ENCODE results near the gene FAM13A.

The FAM13A gene

DNA sequence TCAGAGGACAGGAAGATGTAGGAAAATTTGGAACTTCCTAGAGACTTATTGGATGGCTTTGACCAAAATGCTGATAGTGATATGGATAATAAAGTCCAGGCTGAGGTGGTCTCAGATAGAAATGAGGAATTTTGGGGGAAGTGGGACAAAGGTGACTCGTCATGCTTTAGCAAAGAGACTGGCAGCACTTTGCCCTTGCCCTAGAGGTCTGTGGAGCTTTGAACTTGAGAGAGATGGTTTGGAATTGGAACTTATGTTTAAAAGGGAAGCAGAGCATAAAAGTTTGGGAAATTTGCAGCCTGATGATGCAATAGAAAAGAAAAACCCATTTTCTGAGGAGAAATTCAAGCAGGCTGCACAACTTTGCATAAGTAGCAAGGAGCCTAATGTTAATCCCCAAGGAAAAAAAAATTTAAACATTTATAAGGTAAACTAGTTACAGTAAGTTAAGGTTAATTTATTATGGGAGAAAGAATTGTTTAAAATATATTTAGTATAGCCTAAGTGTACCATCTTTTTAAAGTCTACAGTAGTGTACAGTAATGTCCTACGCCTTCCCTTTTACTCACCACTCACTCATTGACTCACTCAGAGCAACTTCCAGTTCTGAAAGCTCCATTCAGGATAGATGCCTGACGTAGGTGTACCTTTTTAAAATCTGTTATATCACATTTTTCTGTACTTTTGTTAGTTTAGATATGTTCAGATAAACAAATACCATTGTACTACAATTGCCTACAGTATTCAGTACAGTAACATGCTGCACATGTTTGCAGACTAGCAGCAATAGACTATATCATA lies 101.2 kb downstream of the FAM13A start:
- no peak overlapping the region for H2BK120ac ChIP-seq (ENCODE audit: low read depth, low read length)
- H3K18ac ChIP-seq (ENCODE audit: low read length), result no peak overlapping the region
- no peak overlapping the region for H2AFZ ChIP-seq (ENCODE audit: low read length)
- H2BK5ac ChIP-seq (ENCODE audit: low read length), result no peak overlapping the region
- no peaks in the 10 kb centered on the region for H3K27me3 ChIP-seq (ENCODE audit: control insufficient read depth in 3 of 3, insufficient read depth in 3 of 3, low read depth in 1 of 3, low read length in 3 of 3)
- no peak overlapping the region for H3K23ac ChIP-seq (ENCODE audit: low read depth, low read length, poor library complexity)
- H3K79me1 ChIP-seq (ENCODE audit: low read depth, low read length), result no peaks in the 10 kb centered on the region
- H3K4me2 ChIP-seq (ENCODE audit: insufficient read depth, low read length, poor library complexity, severe bottlenecking), result no peak overlapping the region
- H3K4me1 ChIP-seq (ENCODE audit: control insufficient read depth in 2 of 2, insufficient read depth in 1 of 2, low read depth in 1 of 2, low read length in 2 of 2), result no peaks in the 10 kb centered on the region
- no peak overlapping the region for H2BK12ac ChIP-seq (ENCODE audit: low read length)
- H3K4me3 ChIP-seq (ENCODE audit: low read length in 2 of 2), result no peak overlapping the region
- H4K8ac ChIP-seq (ENCODE audit: low read depth, low read length), result no peak overlapping the region
- H3K9ac ChIP-seq (ENCODE audit: low read depth, low read length, poor library complexity), result no peak overlapping the region
- H3K36me3 ChIP-seq (replicated peaks in 1 of 2; ENCODE audit: control insufficient read depth in 2 of 2, insufficient read depth in 2 of 2, low read length in 2 of 2), result no peaks in the 10 kb centered on the region
- no peak overlapping the region for H2AK5ac ChIP-seq (ENCODE audit: low read depth, low read length)
- WGBS, 2 donors (ENCODE audit: extremely low coverage in 2 of 2, insufficient read length in 2 of 2, insufficient replicate concordance in 1 of 2), result no CpG with 5 or more reads among the region's 3 CpGs
- no peak overlapping the region for H4K91ac ChIP-seq (ENCODE audit: low read depth, low read length, poor library complexity)
- no peak overlapping the region for H3K4ac ChIP-seq (ENCODE audit: low read length)
- H3K9me3 ChIP-seq (replicated peaks in 1 of 2; ENCODE audit: control insufficient read depth in 2 of 2, insufficient read depth in 1 of 2, low read depth in 1 of 2, low read length in 2 of 2), result peaks cover 2 to 7% of the 10 kb centered on the region in 2 donors
- no peak for DNase-seq (ENCODE audit: low spot score)
- H3K14ac ChIP-seq (ENCODE audit: low read length), result no peak overlapping the region
- no peak overlapping the region for H3K27ac ChIP-seq (replicated peaks; ENCODE audit: low read length)
- no peak overlapping the region for H2BK15ac ChIP-seq (ENCODE audit: low read length)

DNA sequence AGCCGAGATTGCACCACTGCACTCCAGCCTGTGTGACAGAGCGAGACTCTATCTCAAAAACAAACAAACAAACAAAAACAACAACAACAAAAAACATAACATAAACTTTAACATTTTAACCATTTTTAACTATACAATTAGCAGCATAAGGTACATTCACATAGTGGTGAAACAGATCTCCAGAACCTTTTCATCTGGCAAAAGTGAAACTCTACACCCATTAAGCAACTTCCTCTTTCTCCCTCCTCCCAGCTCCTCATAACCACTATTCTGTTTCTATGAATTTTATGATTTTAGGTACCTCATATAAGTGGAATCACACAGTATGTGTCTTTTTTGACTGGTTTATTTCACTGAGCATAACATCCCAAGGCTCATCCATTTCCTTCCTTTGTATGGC lies 103.6 kb downstream of the FAM13A start:
- WGBS, 2 donors (ENCODE audit: extremely low coverage in 2 of 2, insufficient read length in 2 of 2, insufficient replicate concordance in 1 of 2), result no CpG with 5 or more reads among the region's 2 CpGs
- no peak overlapping the region for H3K9ac ChIP-seq (ENCODE audit: low read depth, low read length, poor library complexity)
- no peak overlapping the region for H2AFZ ChIP-seq (ENCODE audit: low read length)
- no peak overlapping the region for H2AK5ac ChIP-seq (ENCODE audit: low read depth, low read length)
- H2BK120ac ChIP-seq (ENCODE audit: low read depth, low read length), result no peak overlapping the region
- DNase-seq (ENCODE audit: low spot score), result no peak
- no peak overlapping the region for H3K18ac ChIP-seq (ENCODE audit: low read length)
- H3K27me3 ChIP-seq (ENCODE audit: control insufficient read depth in 3 of 3, insufficient read depth in 3 of 3, low read depth in 1 of 3, low read length in 3 of 3), result no peaks in the 10 kb centered on the region
- no peak overlapping the region for H2BK5ac ChIP-seq (ENCODE audit: low read length)
- H4K8ac ChIP-seq (ENCODE audit: low read depth, low read length), result no peak overlapping the region
- no peak overlapping the region for H3K4me3 ChIP-seq (ENCODE audit: low read length in 2 of 2)
- H3K4ac ChIP-seq (ENCODE audit: low read length), result no peak overlapping the region
- H4K91ac ChIP-seq (ENCODE audit: low read depth, low read length, poor library complexity), result no peak overlapping the region
- no peak overlapping the region for H3K14ac ChIP-seq (ENCODE audit: low read length)
- no peaks in the 10 kb centered on the region for H3K4me1 ChIP-seq (ENCODE audit: control insufficient read depth in 2 of 2, insufficient read depth in 1 of 2, low read depth in 1 of 2, low read length in 2 of 2)
- no peak overlapping the region for H2BK12ac ChIP-seq (ENCODE audit: low read length)
- peaks cover 0 to 3% of the 10 kb centered on the region in 2 donors for H3K9me3 ChIP-seq (replicated peaks in 1 of 2; ENCODE audit: control insufficient read depth in 2 of 2, insufficient read depth in 1 of 2, low read depth in 1 of 2, low read length in 2 of 2)
- no peak overlapping the region for H2BK15ac ChIP-seq (ENCODE audit: low read length)
- H3K27ac ChIP-seq (replicated peaks; ENCODE audit: low read length), result no peak overlapping the region
- no peak overlapping the region for H3K4me2 ChIP-seq (ENCODE audit: insufficient read depth, low read length, poor library complexity, severe bottlenecking)
- no peaks in the 10 kb centered on the region for H3K36me3 ChIP-seq (replicated peaks in 1 of 2; ENCODE audit: control insufficient read depth in 2 of 2, insufficient read depth in 2 of 2, low read length in 2 of 2)
- no peak overlapping the region for H3K23ac ChIP-seq (ENCODE audit: low read depth, low read length, poor library complexity)
- no peaks in the 10 kb centered on the region for H3K79me1 ChIP-seq (ENCODE audit: low read depth, low read length)

DNA sequence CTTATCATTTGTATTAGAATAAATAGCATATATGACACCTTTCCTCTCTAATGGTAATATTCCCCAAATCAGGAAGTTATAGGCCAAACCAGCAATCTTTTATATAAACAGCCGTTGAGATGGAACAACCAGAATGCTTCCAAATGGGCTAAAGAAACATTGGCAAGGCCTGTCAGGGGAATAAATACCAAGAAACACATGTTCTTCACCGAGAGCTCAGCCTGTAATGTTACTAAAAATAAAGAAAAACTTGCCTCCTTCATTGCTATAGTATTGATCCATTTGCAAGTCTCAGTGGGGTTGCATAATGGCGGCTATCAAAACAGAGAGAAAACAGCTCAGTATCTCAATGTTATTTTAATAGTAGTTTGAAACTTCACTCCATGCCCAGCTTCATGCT lies 104.9 kb downstream of the FAM13A start:
- no peak overlapping the region for H3K27ac ChIP-seq (replicated peaks; ENCODE audit: low read length)
- no CpG with 5 or more reads among the region's 3 CpGs for whole genome bisulfite sequencing, 2 donors (ENCODE audit: extremely low coverage in 2 of 2, insufficient read length in 2 of 2, insufficient replicate concordance in 1 of 2)

DNA sequence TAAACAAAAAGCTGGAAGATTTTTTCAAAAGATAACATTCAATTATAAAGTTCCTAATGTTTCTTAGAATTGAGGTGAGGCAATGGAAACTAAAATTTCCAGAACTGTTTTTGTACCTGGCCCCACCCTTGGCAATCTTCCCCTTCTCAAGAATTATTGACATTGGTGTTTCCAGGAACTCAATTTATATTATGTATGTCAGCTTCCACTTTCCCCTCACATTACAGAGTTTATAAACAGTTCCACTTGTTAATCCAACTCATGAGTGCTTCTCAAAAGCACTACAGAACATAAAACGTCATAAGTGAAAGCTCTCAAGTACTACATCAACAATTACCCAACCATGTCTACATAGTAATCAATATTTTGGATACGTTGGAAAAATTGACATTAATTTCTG lies 107.4 kb downstream of the FAM13A start:
- H3K9me3 ChIP-seq (replicated peaks in 1 of 2; ENCODE audit: control insufficient read depth in 2 of 2, insufficient read depth in 1 of 2, low read depth in 1 of 2, low read length in 2 of 2), result peaks cover 0 to 1% of the 10 kb centered on the region in 2 donors
- H2BK12ac ChIP-seq (ENCODE audit: low read length), result no peak overlapping the region
- H3K9ac ChIP-seq (ENCODE audit: low read depth, low read length, poor library complexity), result no peak overlapping the region
- no peak overlapping the region for H3K23ac ChIP-seq (ENCODE audit: low read depth, low read length, poor library complexity)
- H2BK5ac ChIP-seq (ENCODE audit: low read length), result no peak overlapping the region
- no peak overlapping the region for H2AK5ac ChIP-seq (ENCODE audit: low read depth, low read length)
- WGBS, 2 donors (ENCODE audit: extremely low coverage in 2 of 2, insufficient read length in 2 of 2, insufficient replicate concordance in 1 of 2), result no CpG with 5 or more reads among the region's 2 CpGs
- H3K18ac ChIP-seq (ENCODE audit: low read length), result no peak overlapping the region
- H4K91ac ChIP-seq (ENCODE audit: low read depth, low read length, poor library complexity), result no peak overlapping the region
- no peak overlapping the region for H2BK120ac ChIP-seq (ENCODE audit: low read depth, low read length)
- no peak overlapping the region for H2AFZ ChIP-seq (ENCODE audit: low read length)
- H4K8ac ChIP-seq (ENCODE audit: low read depth, low read length), result no peak overlapping the region
- H3K79me1 ChIP-seq (ENCODE audit: low read depth, low read length), result no peaks in the 10 kb centered on the region
- H3K4me1 ChIP-seq (ENCODE audit: control insufficient read depth in 2 of 2, insufficient read depth in 1 of 2, low read depth in 1 of 2, low read length in 2 of 2), result no peaks in the 10 kb centered on the region
- no peak overlapping the region for H3K4me2 ChIP-seq (ENCODE audit: insufficient read depth, low read length, poor library complexity, severe bottlenecking)
- no peak overlapping the region for H3K4me3 ChIP-seq (ENCODE audit: low read length in 2 of 2)
- H3K27ac ChIP-seq (replicated peaks; ENCODE audit: low read length), result no peak overlapping the region
- no peak overlapping the region for H3K14ac ChIP-seq (ENCODE audit: low read length)
- no peaks in the 10 kb centered on the region for H3K36me3 ChIP-seq (replicated peaks in 1 of 2; ENCODE audit: control insufficient read depth in 2 of 2, insufficient read depth in 2 of 2, low read length in 2 of 2)
- DNase-seq (ENCODE audit: low spot score), result no peak
- no peak overlapping the region for H2BK15ac ChIP-seq (ENCODE audit: low read length)
- H3K27me3 ChIP-seq (ENCODE audit: control insufficient read depth in 3 of 3, insufficient read depth in 3 of 3, low read depth in 1 of 3, low read length in 3 of 3), result no peaks in the 10 kb centered on the region
- H3K4ac ChIP-seq (ENCODE audit: low read length), result no peak overlapping the region

More for the DNA sequence above, 104.9 kb downstream of the FAM13A start:
- H3K23ac ChIP-seq (ENCODE audit: low read depth, low read length, poor library complexity), result no peak overlapping the region
- no peak overlapping the region for H2AK5ac ChIP-seq (ENCODE audit: low read depth, low read length)
- H3K4ac ChIP-seq (ENCODE audit: low read length), result no peak overlapping the region
- H4K91ac ChIP-seq (ENCODE audit: low read depth, low read length, poor library complexity), result no peak overlapping the region
- no peak overlapping the region for H2BK12ac ChIP-seq (ENCODE audit: low read length)
- no peak overlapping the region for H3K18ac ChIP-seq (ENCODE audit: low read length)
- no peak overlapping the region for H2BK5ac ChIP-seq (ENCODE audit: low read length)
- H2BK15ac ChIP-seq (ENCODE audit: low read length), result no peak overlapping the region
- H2AFZ ChIP-seq (ENCODE audit: low read length), result no peak overlapping the region
- no peak overlapping the region for H2BK120ac ChIP-seq (ENCODE audit: low read depth, low read length)
- no peak overlapping the region for H3K4me2 ChIP-seq (ENCODE audit: insufficient read depth, low read length, poor library complexity, severe bottlenecking)
- peaks cover 0 to 1% of the 10 kb centered on the region in 2 donors for H3K9me3 ChIP-seq (replicated peaks in 1 of 2; ENCODE audit: control insufficient read depth in 2 of 2, insufficient read depth in 1 of 2, low read depth in 1 of 2, low read length in 2 of 2)
- H3K14ac ChIP-seq (ENCODE audit: low read length), result no peak overlapping the region
- H3K79me1 ChIP-seq (ENCODE audit: low read depth, low read length), result no peaks in the 10 kb centered on the region
- no peak overlapping the region for H4K8ac ChIP-seq (ENCODE audit: low read depth, low read length)
- no peaks in the 10 kb centered on the region for H3K27me3 ChIP-seq (ENCODE audit: control insufficient read depth in 3 of 3, insufficient read depth in 3 of 3, low read depth in 1 of 3, low read length in 3 of 3)
- H3K4me1 ChIP-seq (ENCODE audit: control insufficient read depth in 2 of 2, insufficient read depth in 1 of 2, low read depth in 1 of 2, low read length in 2 of 2), result no peaks in the 10 kb centered on the region
- no peaks in the 10 kb centered on the region for H3K36me3 ChIP-seq (replicated peaks in 1 of 2; ENCODE audit: control insufficient read depth in 2 of 2, insufficient read depth in 2 of 2, low read length in 2 of 2)
- no peak overlapping the region for H3K4me3 ChIP-seq (ENCODE audit: low read length in 2 of 2)
- H3K9ac ChIP-seq (ENCODE audit: low read depth, low read length, poor library complexity), result no peak overlapping the region
- DNase-seq (ENCODE audit: low spot score), result no peak
